Measurements from ENCODE around the gene LHX6.

Gene LHX6

GRCh38 chr9:122228568-122229484 is at the start of gene LHX6:
Gene LHX6, minus strand, starts transcription at chr9:122228957. Its CDS starts 217 bp downstream, at chr9:122228740.
- FAIRE-seq = no peak

- no peak for FAIRE-seq
Observed at GRCh38 chr9:122277285-122277897, 48.6 kb upstream of the LHX6 start.

GRCh38 chr9:122276096-122276495 is 47.3 kb upstream of the LHX6 start:
- no peak for FAIRE-seq

- no peak for FAIRE-seq
Observed at GRCh38 chr9:122274055-122274454, 45.3 kb upstream of the LHX6 start.

- FAIRE-seq = no peak
Observed at GRCh38 chr9:122268041-122268814, 39.5 kb upstream of the LHX6 start.

GRCh38 chr9:122265149-122265915 is 36.6 kb upstream of the LHX6 start:
- no peak for FAIRE-seq

GRCh38 chr9:122264360-122265148 is 35.8 kb upstream of the LHX6 start, which contains the start of the genes MRRF and RBM18:
Gene MRRF, plus strand, starts transcription at chr9:122264882. Its CDS starts 6,010 bp downstream, at chr9:122270892.
Gene RBM18, minus strand, starts transcription at chr9:122264840. Its CDS starts 3,348 bp downstream, at chr9:122261492.
- FAIRE-seq = no peak

GRCh38 chr9:122263699-122264349 is 35.1 kb upstream of the LHX6 start:
- no peak for FAIRE-seq

GRCh38 chr9:122262073-122262472 is 33.3 kb upstream of the LHX6 start:
- no peak for FAIRE-seq

GRCh38 chr9:122261469-122261881 is 32.7 kb upstream of the LHX6 start:
- FAIRE-seq = no peak

GRCh38 chr9:122258886-122259415 is 30.2 kb upstream of the LHX6 start:
- FAIRE-seq = no peak

GRCh38 chr9:122256206-122256605 is 27.4 kb upstream of the LHX6 start:
- FAIRE-seq = no peak

- no peak for FAIRE-seq
Observed at GRCh38 chr9:122254761-122255160, 26.0 kb upstream of the LHX6 start.

- FAIRE-seq = no peak
Observed at GRCh38 chr9:122252796-122253195, 24.0 kb upstream of the LHX6 start.

GRCh38 chr9:122251351-122251750 is 22.6 kb upstream of the LHX6 start:
- no peak for FAIRE-seq

- no peak for FAIRE-seq
Observed at GRCh38 chr9:122248448-122248865, 19.7 kb upstream of the LHX6 start.

- no peak for FAIRE-seq
Observed at GRCh38 chr9:122246666-122247065, 17.9 kb upstream of the LHX6 start.

GRCh38 chr9:122244349-122244748 is 15.6 kb upstream of the LHX6 start:
- FAIRE-seq = no peak

GRCh38 chr9:122239722-122240121 is 11.0 kb upstream of the LHX6 start:
- no peak for FAIRE-seq

GRCh38 chr9:122236681-122237080 is 7.9 kb upstream of the LHX6 start:
- no peak for FAIRE-seq
